ENCODE results near the gene NANOS1. TPM values are rescaled to one million over a fixed set of nuclear protein-coding genes. Genes with fewer than 3 reads are reported as not detected.
A peak's percentile ranks its signal among the peaks of the same experiment; 100 is the strongest.

Gene NANOS1
- total and polyA plus RNA-seq, 2 of the 8 experiments (the other 6 are each of a cell fraction or from before 2014, with no cell fraction given), result 3.1 to 3.9 TPM

DNA sequence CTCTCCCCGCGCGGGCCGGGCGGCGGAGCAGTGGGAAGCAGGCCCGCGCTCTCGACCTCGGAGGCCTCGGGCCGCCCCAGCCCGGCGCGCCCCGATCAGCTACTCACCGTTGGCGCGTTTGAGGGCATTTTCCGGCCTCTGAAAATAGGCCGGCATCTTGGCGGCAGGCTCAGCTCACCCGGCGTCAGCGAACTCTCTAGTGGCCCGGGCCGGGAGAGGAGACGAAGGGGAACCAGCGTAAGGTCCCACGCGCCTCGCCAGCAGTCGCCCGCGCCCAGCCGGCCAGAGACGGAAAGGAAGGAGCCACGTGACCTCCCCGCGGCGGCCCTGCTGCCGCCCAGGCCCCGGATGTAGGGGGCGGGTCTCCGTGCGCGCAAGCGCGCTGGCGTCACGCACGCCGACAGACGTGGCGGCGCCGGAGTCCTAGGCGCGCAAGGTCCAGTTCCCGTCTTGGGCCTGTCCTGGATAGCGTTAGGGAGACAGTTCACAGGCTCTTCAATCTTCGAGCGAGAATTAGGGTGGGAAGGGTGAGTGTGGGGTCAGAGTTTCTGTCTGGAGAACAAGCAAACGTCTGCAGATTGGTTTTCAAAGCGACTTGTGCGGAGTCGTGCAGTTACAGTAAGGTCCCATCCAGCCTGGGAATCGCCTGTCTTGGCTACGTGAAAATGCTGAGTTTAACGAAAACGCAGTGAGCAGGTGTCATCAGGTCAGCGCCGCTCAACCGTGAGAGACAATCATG lies 51.2 kb downstream of the NANOS1 start, which contains the start of gene EIF3A (continued):
- TF ChIP-seq, protein P1, sequence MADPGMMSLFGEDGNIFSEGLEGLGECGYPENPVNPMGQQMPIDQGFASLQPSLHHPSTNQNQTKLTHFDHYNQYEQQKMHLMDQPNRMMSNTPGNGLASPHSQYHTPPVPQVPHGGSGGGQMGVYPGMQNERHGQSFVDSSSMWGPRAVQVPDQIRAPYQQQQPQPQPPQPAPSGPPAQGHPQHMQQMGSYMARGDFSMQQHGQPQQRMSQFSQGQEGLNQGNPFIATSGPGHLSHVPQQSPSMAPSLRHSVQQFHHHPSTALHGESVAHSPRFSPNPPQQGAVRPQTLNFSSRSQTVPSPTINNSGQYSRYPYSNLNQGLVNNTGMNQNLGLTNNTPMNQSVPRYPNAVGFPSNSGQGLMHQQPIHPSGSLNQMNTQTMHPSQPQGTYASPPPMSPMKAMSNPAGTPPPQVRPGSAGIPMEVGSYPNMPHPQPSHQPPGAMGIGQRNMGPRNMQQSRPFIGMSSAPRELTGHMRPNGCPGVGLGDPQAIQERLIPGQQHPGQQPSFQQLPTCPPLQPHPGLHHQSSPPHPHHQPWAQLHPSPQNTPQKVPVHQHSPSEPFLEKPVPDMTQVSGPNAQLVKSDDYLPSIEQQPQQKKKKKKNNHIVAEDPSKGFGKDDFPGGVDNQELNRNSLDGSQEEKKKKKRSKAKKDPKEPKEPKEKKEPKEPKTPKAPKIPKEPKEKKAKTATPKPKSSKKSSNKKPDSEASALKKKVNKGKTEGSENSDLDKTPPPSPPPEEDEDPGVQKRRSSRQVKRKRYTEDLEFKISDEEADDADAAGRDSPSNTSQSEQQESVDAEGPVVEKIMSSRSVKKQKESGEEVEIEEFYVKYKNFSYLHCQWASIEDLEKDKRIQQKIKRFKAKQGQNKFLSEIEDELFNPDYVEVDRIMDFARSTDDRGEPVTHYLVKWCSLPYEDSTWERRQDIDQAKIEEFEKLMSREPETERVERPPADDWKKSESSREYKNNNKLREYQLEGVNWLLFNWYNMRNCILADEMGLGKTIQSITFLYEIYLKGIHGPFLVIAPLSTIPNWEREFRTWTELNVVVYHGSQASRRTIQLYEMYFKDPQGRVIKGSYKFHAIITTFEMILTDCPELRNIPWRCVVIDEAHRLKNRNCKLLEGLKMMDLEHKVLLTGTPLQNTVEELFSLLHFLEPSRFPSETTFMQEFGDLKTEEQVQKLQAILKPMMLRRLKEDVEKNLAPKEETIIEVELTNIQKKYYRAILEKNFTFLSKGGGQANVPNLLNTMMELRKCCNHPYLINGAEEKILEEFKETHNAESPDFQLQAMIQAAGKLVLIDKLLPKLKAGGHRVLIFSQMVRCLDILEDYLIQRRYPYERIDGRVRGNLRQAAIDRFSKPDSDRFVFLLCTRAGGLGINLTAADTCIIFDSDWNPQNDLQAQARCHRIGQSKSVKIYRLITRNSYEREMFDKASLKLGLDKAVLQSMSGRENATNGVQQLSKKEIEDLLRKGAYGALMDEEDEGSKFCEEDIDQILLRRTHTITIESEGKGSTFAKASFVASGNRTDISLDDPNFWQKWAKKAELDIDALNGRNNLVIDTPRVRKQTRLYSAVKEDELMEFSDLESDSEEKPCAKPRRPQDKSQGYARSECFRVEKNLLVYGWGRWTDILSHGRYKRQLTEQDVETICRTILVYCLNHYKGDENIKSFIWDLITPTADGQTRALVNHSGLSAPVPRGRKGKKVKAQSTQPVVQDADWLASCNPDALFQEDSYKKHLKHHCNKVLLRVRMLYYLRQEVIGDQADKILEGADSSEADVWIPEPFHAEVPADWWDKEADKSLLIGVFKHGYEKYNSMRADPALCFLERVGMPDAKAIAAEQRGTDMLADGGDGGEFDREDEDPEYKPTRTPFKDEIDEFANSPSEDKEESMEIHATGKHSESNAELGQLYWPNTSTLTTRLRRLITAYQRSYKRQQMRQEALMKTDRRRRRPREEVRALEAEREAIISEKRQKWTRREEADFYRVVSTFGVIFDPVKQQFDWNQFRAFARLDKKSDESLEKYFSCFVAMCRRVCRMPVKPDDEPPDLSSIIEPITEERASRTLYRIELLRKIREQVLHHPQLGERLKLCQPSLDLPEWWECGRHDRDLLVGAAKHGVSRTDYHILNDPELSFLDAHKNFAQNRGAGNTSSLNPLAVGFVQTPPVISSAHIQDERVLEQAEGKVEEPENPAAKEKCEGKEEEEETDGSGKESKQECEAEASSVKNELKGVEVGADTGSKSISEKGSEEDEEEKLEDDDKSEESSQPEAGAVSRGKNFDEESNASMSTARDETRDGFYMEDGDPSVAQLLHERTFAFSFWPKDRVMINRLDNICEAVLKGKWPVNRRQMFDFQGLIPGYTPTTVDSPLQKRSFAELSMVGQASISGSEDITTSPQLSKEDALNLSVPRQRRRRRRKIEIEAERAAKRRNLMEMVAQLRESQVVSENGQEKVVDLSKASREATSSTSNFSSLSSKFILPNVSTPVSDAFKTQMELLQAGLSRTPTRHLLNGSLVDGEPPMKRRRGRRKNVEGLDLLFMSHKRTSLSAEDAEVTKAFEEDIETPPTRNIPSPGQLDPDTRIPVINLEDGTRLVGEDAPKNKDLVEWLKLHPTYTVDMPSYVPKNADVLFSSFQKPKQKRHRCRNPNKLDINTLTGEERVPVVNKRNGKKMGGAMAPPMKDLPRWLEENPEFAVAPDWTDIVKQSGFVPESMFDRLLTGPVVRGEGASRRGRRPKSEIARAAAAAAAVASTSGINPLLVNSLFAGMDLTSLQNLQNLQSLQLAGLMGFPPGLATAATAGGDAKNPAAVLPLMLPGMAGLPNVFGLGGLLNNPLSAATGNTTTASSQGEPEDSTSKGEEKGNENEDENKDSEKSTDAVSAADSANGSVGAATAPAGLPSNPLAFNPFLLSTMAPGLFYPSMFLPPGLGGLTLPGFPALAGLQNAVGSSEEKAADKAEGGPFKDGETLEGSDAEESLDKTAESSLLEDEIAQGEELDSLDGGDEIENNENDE (IDR thresholded peaks at IDR 0.05; ENCODE audit: insufficient replicate concordance, low read length), result no peak
- TF ChIP-seq HDAC6 (IDR thresholded peaks at IDR 0.05; ENCODE audit: low read depth, low read length) (no peak), RXRA (IDR thresholded peaks at IDR 0.05; ENCODE audit: insufficient read depth, low read depth, low read length) (no peak), TBP (IDR thresholded peaks at IDR 0.05; ENCODE audit: low read depth, low read length) (peak; percentile 96), CEBPB (IDR thresholded peaks at IDR 0.05; ENCODE audit: low read depth, low read length) (no peak), RBBP5 (IDR thresholded peaks at IDR 0.05; ENCODE audit: borderline replicate concordance, low read depth, low read length) (no peak; the same call in 1 of the 2 replicates), EGR1 (IDR thresholded peaks at IDR 0.05; ENCODE audit: borderline replicate concordance, low read depth, low read length) (peak; percentile 57; the same call in 1 of the 2 replicates), BCL11A (IDR thresholded peaks at IDR 0.05; ENCODE audit: low read depth in 2 of 2, low read length in 2 of 2) (no peak), KDM4A (IDR thresholded peaks at IDR 0.05; ENCODE audit: low read depth, low read length, severe bottlenecking) (peak; percentile 55), CHD1 (IDR thresholded peaks at IDR 0.05; ENCODE audit: low read depth, low read length) (no peak), GABPA (IDR thresholded peaks at IDR 0.05; ENCODE audit: borderline replicate concordance, insufficient read depth, low read length) (no peak)
